Kidney epithelial cell (primary cell): ENCODE data around the gene SIK1. TPM values are rescaled to one million over a fixed set of nuclear protein-coding genes. Genes with fewer than 3 reads are reported as not detected.

Source experiments
- DNase-seq: peaks from one replicate; pipeline ENCODE4 v3.0.0-alpha.2; 2010; ENCODE audit warnings: low read depth
- H3K27me3 ChIP-seq: 2 replicates; pipeline ENCODE4 v1.6.0; 2011; ENCODE audit warnings: low read length; ENCODE audit not compliant: control insufficient read depth, insufficient read depth
- H3K36me3 ChIP-seq: 2 replicates; pipeline ENCODE4 v1.5.1; 2011; ENCODE audit warnings: low read length; ENCODE audit not compliant: control insufficient read depth, insufficient read depth
- H3K4me3 ChIP-seq: 2 replicates; pipeline ENCODE4 v1.5.1; 2011; ENCODE audit warnings: low read depth, mild to moderate bottlenecking, control low read depth, low read length
- CTCF ChIP-seq: IDR thresholded peaks from 2 replicates; pipeline ENCODE4 v1.5.1; 2011; ENCODE audit warnings: mild to moderate bottlenecking, moderate library complexity, low read length, control low read depth, inconsistent platforms; ENCODE audit not compliant: insufficient read depth, poor library complexity, severe bottlenecking
- total RNA-seq: library from RNA; depleted of rRNA; stranded (reverse); fragments of >200 nt; gene quantifications from 2 replicates; pipeline ENCODE4 v1.2.3, GENCODE V29; 2015

SIK1 gene
- total RNA-seq, 1 donor from 2014 or later = 33.1 TPM

- H3K36me3 ChIP-seq = no peaks in the 10 kb centered on the region
- no peak for TF ChIP-seq CTCF
- DNase-seq = no peak
- no peak overlapping the region for H3K4me3 ChIP-seq
- peaks cover 2% of the 10 kb centered on the region for H3K27me3 ChIP-seq
Measured at GRCh38 chr21:43370888-43371570, 55.9 kb downstream of the SIK1 start.

GRCh38 chr21:43370091-43370658, 56.8 kb downstream of the SIK1 start:
- H3K4me3 ChIP-seq = no peak overlapping the region
- peaks cover 2% of the 10 kb centered on the region for H3K27me3 ChIP-seq
- no peak for TF ChIP-seq CTCF
- no peak for DNase-seq
- H3K36me3 ChIP-seq = no peaks in the 10 kb centered on the region

GRCh38 chr21:43369596-43370090, 57.3 kb downstream of the SIK1 start:
- H3K4me3 ChIP-seq = no peak overlapping the region
- no peak for DNase-seq
- H3K36me3 ChIP-seq = no peaks in the 10 kb centered on the region
- peaks cover 2% of the 10 kb centered on the region for H3K27me3 ChIP-seq
- no peak for TF ChIP-seq CTCF

GRCh38 chr21:43369124-43369523, 57.8 kb downstream of the SIK1 start:
- TF ChIP-seq CTCF = no peak

GRCh38 chr21:43368685-43369084, 58.2 kb downstream of the SIK1 start:
- no peak for DNase-seq
- no peak overlapping the region for H3K4me3 ChIP-seq
- no peaks in the 10 kb centered on the region for H3K36me3 ChIP-seq
- TF ChIP-seq CTCF = no peak
- peaks cover 2% of the 10 kb centered on the region for H3K27me3 ChIP-seq

More at GRCh38 chr21:43369124-43369523, 57.8 kb downstream of the SIK1 start:
- DNase-seq = no peak
- peaks cover 2% of the 10 kb centered on the region for H3K27me3 ChIP-seq
- no peaks in the 10 kb centered on the region for H3K36me3 ChIP-seq
- H3K4me3 ChIP-seq = no peak overlapping the region

- Histone ChIP-seq H3K27me3 (peaks cover 2% of the 10 kb centered on the region), H3K36me3 (no peaks in the 10 kb centered on the region), H3K4me3 (no peak overlapping the region)
- DNase-seq = no peak
- TF ChIP-seq CTCF = no peak
Measured at GRCh38 chr21:43367859-43368258, 59.1 kb downstream of the SIK1 start.
